Measurements from ENCODE around the gene MKKS. TPM values are rescaled to one million over a fixed set of nuclear protein-coding genes. Genes with fewer than 3 reads are reported as not detected.

Gene MKKS
- total RNA-seq = 7.4 and 9.8 TPM in 2 replicates

GRCh38 chr20:10433623-10434466 is at the start of gene MKKS:
Gene MKKS, minus strand, starts transcription at chr20:10434222. Its CDS starts 20,708 bp downstream, at chr20:10413514.

GRCh38 chr20:10434832-10435812 is 1.1 kb upstream of the MKKS start, which contains the start of gene SLX4IP:
Gene SLX4IP, plus strand, starts transcription at chr20:10435305. Its CDS starts 22,900 bp downstream, at chr20:10458205.

Other genes with a start within 250 kb of the MKKS start
- gene SNAP25, start 215.4 kb downstream of the MKKS start, total RNA-seq = not detected in 2 replicates
- 5.1 and 5.8 TPM in 2 replicates for gene SLX4IP, start 1.1 kb upstream of the MKKS start, total RNA-seq
- 71.8 and 85.4 TPM in 2 replicates for gene JAG1, start 239.8 kb upstream of the MKKS start, total RNA-seq

All from thoracic aorta endothelial cell (primary cell).